Vagina (tissue), 2 donors: ENCODE measurements around the gene ADGRG2.

Experiments
- POLR2A ChIP-seq, 2 donors: fragments of 450-650 bp; IDR thresholded peaks; one replicate each; pipeline ENCODE4 v1.6.1; 2017; ENCODE audit warnings: antibody characterized with exemption in 2 of 2, mild to moderate bottlenecking in 2 of 2, moderate library complexity in 2 of 2
- TF ChIP-seq, protein P1 (sequence below), 3 experiments: fragments of 450-650 bp in 2 of 3; fragments of 200-600 bp in 1 of 3; sonication (generic) in 1 of 3; IDR thresholded peaks; one replicate each; pipeline ENCODE4 v1.5.1; 2017 to 2019; ENCODE audit warnings: antibody characterized with exemption in 3 of 3, mild to moderate bottlenecking in 2 of 3, moderate library complexity in 2 of 3

DNA sequence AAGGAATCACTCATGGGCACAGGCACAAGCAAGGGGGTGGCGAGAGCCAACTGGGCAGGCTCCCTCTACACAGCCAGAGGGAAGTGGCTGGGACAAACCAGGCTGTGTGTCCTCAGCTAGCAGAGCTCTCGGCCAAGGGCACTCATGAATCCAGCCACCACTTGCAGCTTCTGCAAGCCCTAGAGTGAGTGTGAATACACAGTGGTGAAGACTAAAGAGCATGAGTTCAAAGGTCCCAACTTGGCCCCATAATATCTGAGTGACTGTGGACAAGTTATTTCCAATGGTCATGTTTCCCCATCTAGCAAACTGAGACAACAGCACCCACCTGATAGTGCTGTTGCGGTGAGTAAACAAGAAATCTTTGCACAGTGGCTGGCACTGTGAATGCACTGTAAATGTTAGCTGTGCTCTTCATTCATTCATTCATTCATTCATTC, 51.7 kb downstream of the ADGRG2 start:
- TF ChIP-seq, protein P1, sequence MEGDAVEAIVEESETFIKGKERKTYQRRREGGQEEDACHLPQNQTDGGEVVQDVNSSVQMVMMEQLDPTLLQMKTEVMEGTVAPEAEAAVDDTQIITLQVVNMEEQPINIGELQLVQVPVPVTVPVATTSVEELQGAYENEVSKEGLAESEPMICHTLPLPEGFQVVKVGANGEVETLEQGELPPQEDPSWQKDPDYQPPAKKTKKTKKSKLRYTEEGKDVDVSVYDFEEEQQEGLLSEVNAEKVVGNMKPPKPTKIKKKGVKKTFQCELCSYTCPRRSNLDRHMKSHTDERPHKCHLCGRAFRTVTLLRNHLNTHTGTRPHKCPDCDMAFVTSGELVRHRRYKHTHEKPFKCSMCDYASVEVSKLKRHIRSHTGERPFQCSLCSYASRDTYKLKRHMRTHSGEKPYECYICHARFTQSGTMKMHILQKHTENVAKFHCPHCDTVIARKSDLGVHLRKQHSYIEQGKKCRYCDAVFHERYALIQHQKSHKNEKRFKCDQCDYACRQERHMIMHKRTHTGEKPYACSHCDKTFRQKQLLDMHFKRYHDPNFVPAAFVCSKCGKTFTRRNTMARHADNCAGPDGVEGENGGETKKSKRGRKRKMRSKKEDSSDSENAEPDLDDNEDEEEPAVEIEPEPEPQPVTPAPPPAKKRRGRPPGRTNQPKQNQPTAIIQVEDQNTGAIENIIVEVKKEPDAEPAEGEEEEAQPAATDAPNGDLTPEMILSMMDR (IDR thresholded peaks at IDR 0.05) = no peak
- TF ChIP-seq POLR2A (IDR thresholded peaks at IDR 0.05) = no peak
